Breast epithelium (tissue), 3 donors: Measurements from ENCODE around the gene ZNF266.

Source experiments
- CTCF ChIP-seq, 3 donors: fragments of 450-650 bp; IDR thresholded peaks; one replicate each; pipeline ENCODE4 v1.5.1; 2016 to 2017; ENCODE audit warnings: antibody characterized with exemption in 3 of 3, mild to moderate bottlenecking in 3 of 3, moderate library complexity in 3 of 3
- POLR2A ChIP-seq: fragments of 450-650 bp; IDR thresholded peaks from one replicate; pipeline ENCODE4 v1.6.1; 2016; ENCODE audit warnings: antibody characterized with exemption, mild to moderate bottlenecking, moderate library complexity

DNA sequence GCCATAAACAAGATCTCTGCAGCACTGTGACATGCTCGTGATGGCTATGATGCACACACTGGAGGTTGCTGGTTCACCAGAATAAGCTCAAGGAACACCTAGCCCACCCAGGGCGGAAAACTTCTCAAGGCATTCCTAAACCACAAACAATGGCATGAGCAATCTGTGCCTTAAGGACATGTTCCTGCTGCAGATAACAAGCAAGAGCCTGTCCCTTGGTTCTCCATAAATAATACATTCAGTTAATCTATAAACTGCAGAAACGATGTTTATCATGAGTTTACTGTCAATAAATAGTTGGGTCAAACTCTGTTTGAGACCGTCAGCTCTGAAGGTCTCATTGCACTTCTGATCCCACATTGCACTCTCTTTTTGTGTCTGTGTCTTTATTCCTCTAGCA lies 18.6 kb upstream of the ZNF266 start:
- TF ChIP-seq POLR2A: no peak
- no peak for TF ChIP-seq CTCF (IDR thresholded peaks at IDR 0.05)
